GM21390 (cell line): Measurements from ENCODE around the gene DLG1.
"Not testable (repeated sequence)": the region's sequence is repeated elsewhere in the genome, so short reads cannot be mapped to it uniquely, and the experiment has no call there.

Experiments
- ATAC-seq: cut with Tn5 transposase; IDR thresholded peaks from one replicate; pipeline ENCODE4 v1.9.1; 2021; ENCODE audit not compliant: unreplicated experiment

DLG1 gene

GRCh38 chr3:197216914-197217313, 81.5 kb downstream of the DLG1 start:
- ATAC-seq = no peak

GRCh38 chr3:197216169-197216860, 82.1 kb downstream of the DLG1 start:
- no peak for ATAC-seq

- ATAC-seq = no peak
Observed at GRCh38 chr3:197212290-197212689, 86.1 kb downstream of the DLG1 start.

- ATAC-seq = not testable (repeated sequence)
Observed at GRCh38 chr3:197211698-197212097, 86.7 kb downstream of the DLG1 start.

- no peak for ATAC-seq
Observed at GRCh38 chr3:197209366-197210260, 88.8 kb downstream of the DLG1 start.

- ATAC-seq = no peak
Observed at GRCh38 chr3:197206913-197207312, 91.5 kb downstream of the DLG1 start.

GRCh38 chr3:197205675-197206074, 92.7 kb downstream of the DLG1 start:
- no peak for ATAC-seq

- no peak for ATAC-seq
Observed at GRCh38 chr3:197205265-197205664, 93.1 kb downstream of the DLG1 start.

GRCh38 chr3:197204736-197205135, 93.7 kb downstream of the DLG1 start:
- ATAC-seq = no peak

GRCh38 chr3:197203714-197204146, 94.7 kb downstream of the DLG1 start:
- ATAC-seq = no peak

- ATAC-seq = no peak
Observed at GRCh38 chr3:197202694-197203093, 95.7 kb downstream of the DLG1 start.

- ATAC-seq = no peak
Observed at GRCh38 chr3:197201791-197202452, 96.5 kb downstream of the DLG1 start.

- not testable (repeated sequence) for ATAC-seq
Observed at GRCh38 chr3:197200856-197201255, 97.6 kb downstream of the DLG1 start.

- no peak for ATAC-seq
Observed at GRCh38 chr3:197197334-197197733, 101.1 kb downstream of the DLG1 start.

- no peak for ATAC-seq
Observed at GRCh38 chr3:197196192-197196591, 102.2 kb downstream of the DLG1 start.

GRCh38 chr3:197195326-197195725, 103.1 kb downstream of the DLG1 start:
- no peak for ATAC-seq

GRCh38 chr3:197193759-197194158, 104.7 kb downstream of the DLG1 start:
- ATAC-seq = not testable (repeated sequence)

- ATAC-seq = no peak
Observed at GRCh38 chr3:197191897-197192296, 106.5 kb downstream of the DLG1 start.

- ATAC-seq = no peak
Observed at GRCh38 chr3:197189623-197190022, 108.8 kb downstream of the DLG1 start.

- no peak for ATAC-seq
Observed at GRCh38 chr3:197188963-197189362, 109.4 kb downstream of the DLG1 start.

GRCh38 chr3:197186887-197187588, 111.4 kb downstream of the DLG1 start:
- no peak for ATAC-seq
